MG63 (cell line): ENCODE data around the gene TMEM163. TPM values are rescaled to one million over a fixed set of nuclear protein-coding genes. Genes with fewer than 3 reads are reported as not detected.
"Not testable (repeated sequence)": the region's sequence is repeated elsewhere in the genome, so short reads cannot be mapped to it uniquely, and the experiment has no call there.

Experiments
- DNase-seq: peaks from one replicate; pipeline ENCODE4 v3.0.0-alpha.2; 2020
- H3K27me3 ChIP-seq: fragments of 250-450 bp; sonication (Bioruptor Pico); 2 replicates; pipeline ENCODE4 v1.5.1; 2020; ENCODE audit warnings: mild to moderate bottlenecking, moderate library complexity
- H3K36me3 ChIP-seq: fragments of 250-450 bp; sonication (Bioruptor Pico); 2 replicates; pipeline ENCODE4 v1.5.1; 2020; ENCODE audit warnings: mild to moderate bottlenecking, moderate library complexity
- H3K4me3 ChIP-seq: fragments of 250-450 bp; sonication (Bioruptor Pico); 2 replicates; pipeline ENCODE4 v1.5.1; 2020; ENCODE audit warnings: mild to moderate bottlenecking, moderate library complexity
- H3K9me3 ChIP-seq: fragments of 250-450 bp; sonication (Bioruptor Pico); 2 replicates; pipeline ENCODE4 v1.5.1; 2020; ENCODE audit warnings: mild to moderate bottlenecking, moderate library complexity
- total RNA-seq: library from RNA; depleted of rRNA; stranded (reverse); fragments of >200 nt; shearing (Covaris generic); gene quantifications from 2 replicates; pipeline ENCODE4 v1.2.3, GENCODE V29; 2014; ENCODE audit warnings: low replicate concordance

The TMEM163 gene
- total RNA-seq, 1 experiment from 2014 or later, result not detected

DNA sequence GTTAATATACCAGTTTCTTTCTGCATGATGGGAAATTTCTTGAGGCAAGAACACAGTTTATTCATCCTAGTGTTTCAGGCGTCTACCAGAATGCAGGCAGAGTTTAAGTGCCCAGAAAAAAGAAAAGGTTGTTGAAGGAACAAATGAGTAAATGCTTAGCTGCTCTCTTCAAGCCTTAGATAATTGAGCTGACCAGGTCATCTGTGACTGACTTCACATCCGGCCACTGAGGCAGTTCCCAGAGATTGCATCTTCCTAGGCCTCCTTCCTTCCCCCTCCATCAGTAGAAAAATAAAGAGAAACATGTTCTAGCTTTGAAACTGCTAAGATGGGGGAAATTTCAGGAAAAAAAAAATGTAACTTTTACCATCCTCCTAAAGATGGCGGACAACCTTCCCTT lies 9.4 kb upstream of the TMEM163 start:
- no peak for DNase-seq
- Histone ChIP-seq H3K9me3 (no peaks in the 10 kb centered on the region), H3K4me3 (no peak overlapping the region), H3K36me3 (no peaks in the 10 kb centered on the region), H3K27me3 (no peaks in the 10 kb centered on the region; the same call in 1 of the 2 replicates)

DNA sequence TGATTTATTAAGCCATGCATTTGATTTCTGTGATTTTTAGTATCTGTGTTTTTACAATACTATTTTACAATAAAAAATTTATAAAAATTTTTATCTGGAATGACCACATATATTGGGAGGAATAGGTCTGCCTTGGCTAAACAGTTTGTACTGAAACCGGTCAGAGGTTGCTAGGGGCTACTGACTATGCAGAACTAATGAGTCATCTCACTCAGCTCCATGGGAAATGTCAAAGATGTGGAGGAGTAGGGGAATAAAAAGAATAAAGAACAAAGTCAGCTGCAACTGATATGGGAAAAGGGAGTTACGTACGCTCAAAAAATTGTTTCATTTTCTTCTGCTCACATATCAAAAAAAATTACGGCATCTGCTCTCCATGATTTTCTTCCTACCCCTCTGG lies 8.6 kb upstream of the TMEM163 start:
- no peak for DNase-seq

DNA sequence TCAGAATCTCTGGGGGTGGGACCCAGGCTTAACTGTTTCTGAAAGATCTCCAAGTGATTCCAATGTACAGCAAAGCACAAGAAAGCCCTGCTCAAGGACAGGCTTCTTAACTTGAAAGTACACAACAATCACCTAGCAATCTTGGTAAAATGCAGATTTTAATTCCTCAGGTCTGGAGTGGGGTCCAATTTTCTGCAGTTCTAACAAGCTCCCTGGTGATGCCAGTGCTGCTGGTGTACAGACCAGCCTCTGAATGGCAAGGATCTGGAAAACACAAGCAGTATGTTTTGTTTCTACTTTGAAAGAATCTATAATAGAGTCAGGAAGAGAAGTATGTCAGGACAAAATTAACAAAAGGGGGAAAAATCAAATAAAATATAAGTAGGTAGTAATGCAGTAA lies 7.8 kb upstream of the TMEM163 start:
- H3K9me3 ChIP-seq, result no peaks in the 10 kb centered on the region
- no peak overlapping the region for H3K4me3 ChIP-seq

More for the DNA sequence above, 8.6 kb upstream of the TMEM163 start:
- no peaks in the 10 kb centered on the region for H3K9me3 ChIP-seq
- no peak overlapping the region for H3K4me3 ChIP-seq
- no peaks in the 10 kb centered on the region for H3K36me3 ChIP-seq
- H3K27me3 ChIP-seq, result peaks cover 2% of the 10 kb centered on the region; the same call in 1 of the 2 replicates

DNA sequence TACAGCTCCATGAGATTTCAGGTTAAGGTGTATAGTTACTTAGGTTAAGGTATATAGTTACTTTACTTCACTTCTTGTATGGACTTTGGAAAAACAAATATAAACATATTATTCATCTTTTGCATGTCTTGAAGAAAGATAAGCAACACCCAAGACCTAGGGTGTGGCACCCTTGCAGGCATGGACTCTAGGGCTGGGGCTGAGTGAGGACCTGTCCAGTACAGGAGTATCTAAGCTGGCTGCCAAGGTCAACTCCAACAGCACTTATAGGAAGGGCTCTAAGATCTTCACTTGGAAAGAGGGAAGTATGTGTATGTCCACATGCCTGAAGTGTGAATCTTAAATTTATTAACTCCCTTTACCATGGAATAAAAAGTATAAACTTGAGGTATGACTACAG lies 7.1 kb upstream of the TMEM163 start:
- Histone ChIP-seq H3K9me3 (no peaks in the 10 kb centered on the region), H3K4me3 (no peak overlapping the region), H3K27me3 (peaks cover 10% of the 10 kb centered on the region; the same call in 1 of the 2 replicates), H3K36me3 (no peaks in the 10 kb centered on the region)
- DNase-seq, result no peak

More for the DNA sequence above, 7.8 kb upstream of the TMEM163 start:
- DNase-seq, result no peak
- no peaks in the 10 kb centered on the region for H3K36me3 ChIP-seq
- H3K27me3 ChIP-seq, result peaks cover 9% of the 10 kb centered on the region; the same call in 1 of the 2 replicates

DNA sequence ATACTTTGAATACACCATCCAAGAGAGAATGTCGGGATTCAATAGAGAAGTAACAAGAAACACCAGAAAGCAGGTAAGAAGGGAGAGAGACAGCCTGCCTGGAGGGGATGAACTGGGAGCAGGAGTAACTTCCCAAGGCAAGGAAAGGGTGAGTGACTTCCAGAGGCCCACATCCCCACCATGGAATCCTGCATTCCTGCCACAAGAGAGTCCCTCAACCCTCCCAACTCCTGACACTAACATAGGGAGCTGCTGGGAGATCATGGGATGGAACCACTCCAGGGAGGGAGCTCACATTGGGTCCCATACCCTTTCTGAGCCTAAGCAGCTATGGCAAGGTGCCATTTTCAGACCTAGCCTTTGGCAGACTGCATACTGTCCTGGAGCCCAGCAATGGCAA lies 5.5 kb upstream of the TMEM163 start:
- peaks cover 23% of the 10 kb centered on the region for H3K27me3 ChIP-seq
- no peaks in the 10 kb centered on the region for H3K9me3 ChIP-seq
- no peak overlapping the region for H3K4me3 ChIP-seq
- DNase-seq, result no peak
- no peaks in the 10 kb centered on the region for H3K36me3 ChIP-seq

DNA sequence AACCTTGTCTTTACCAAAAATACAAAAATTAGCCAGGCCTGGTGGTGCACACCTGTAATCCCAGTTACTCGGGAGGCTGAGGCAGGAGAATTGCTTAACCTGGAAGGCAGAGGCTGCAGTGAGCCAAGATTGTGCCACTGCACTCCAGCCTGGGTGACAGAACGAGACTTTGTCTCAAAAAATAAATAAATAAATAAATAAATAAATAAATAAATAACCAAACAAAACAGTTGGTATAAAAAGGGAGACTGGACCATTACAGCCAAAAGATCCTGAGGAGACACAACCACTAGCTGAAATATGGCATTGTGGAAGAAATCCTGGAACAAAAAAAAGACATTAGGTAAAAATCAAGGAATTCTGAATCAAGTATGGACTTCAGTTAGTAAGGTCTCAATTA lies 4.9 kb upstream of the TMEM163 start:
- not testable (repeated sequence) for H3K4me3 ChIP-seq, H3K36me3 ChIP-seq, H3K9me3 ChIP-seq, DNase-seq
- peaks cover 26% of the 10 kb centered on the region for H3K27me3 ChIP-seq

DNA sequence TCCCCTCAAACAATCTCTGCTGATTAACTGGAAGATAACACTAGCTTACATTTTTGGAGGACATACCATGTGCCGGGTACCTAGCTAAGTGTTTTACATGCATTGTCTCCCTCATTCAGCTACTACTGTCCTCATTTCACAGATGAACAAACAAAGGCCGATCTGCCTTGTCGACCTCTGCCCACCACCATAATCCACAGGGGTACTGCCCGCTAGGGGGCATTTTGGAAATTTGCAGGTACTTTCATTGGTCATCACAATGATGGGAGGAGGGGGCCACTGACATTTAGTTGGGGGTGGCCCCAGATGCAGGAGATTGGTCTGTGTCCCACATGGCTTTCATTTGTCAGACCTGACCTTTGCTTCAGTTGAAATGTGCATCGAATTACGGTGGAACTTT lies 3.9 kb upstream of the TMEM163 start:
- no peak overlapping the region for H3K4me3 ChIP-seq
- no peaks in the 10 kb centered on the region for H3K36me3 ChIP-seq
- DNase-seq, result no peak
- H3K27me3 ChIP-seq, result peaks cover 32% of the 10 kb centered on the region
- no peaks in the 10 kb centered on the region for H3K9me3 ChIP-seq

DNA sequence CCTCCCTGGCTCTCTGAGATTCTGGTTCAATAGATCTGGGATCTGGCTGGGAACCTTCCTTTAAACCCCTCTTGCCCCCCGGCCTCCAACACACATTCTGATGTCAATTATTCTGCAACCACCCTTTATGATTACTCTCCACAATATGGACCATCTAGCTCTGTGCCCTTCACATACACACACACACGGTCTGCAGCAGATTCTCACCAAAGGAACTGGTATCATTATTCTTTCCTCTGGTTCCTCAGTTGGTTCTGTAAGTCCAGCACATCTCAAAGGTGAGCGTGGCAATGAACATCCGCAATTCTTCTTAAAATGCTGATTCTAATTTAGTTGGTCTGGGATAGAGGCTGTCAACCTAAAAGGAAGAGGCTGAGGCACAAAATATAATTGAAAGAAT lies 2.8 kb upstream of the TMEM163 start:
- Histone ChIP-seq H3K4me3 (no peak overlapping the region), H3K27me3 (peaks cover 44% of the 10 kb centered on the region), H3K36me3 (no peaks in the 10 kb centered on the region), H3K9me3 (no peaks in the 10 kb centered on the region)
- DNase-seq, result no peak

DNA sequence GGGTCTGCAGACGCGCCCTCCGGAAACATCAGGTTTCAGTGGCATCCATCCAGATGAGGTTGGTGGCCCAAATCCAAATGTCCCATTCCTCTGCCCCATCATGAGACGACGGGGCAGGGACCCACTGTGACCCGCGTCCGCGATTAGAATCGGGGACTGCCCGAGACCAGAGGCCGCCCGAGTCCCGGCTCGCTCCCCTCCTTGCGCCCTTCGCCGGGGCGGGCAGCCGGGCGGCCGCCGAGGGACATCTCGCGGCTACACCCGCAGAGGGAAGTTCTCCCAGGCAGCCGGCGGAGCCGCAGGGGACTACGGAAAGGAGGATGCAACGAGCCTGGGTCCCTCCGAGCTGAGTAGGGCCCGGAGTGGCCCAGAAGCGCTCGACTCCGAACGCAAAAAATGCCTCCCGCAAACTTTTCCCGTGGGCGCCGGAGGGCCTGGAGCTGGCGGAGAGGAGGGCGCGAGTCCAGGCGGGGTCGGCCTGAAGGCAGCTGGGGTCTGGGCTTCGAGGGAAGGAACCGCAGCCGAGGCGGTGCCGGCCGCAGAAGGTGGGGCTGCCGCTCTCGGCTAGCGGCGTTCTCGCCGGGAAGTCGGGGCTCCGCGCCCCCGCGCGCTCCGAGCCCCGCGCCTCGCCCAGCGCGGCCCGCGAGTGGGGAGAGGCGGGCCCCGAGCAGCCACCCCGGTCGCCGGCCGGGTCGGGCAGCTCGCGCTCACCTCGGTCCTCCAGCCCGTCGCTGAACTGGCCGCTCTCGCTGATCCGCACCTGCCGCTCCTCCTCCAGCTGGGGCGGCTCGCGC lies 580 bp downstream of the TMEM163 start:
- Histone ChIP-seq H3K27me3 (peaks cover 46% of the 10 kb centered on the region), H3K36me3 (no peaks in the 10 kb centered on the region), H3K9me3 (no peaks in the 10 kb centered on the region), H3K4me3 (peak overlapping the region; percentile 16; the same call in 1 of the 2 replicates)
- no peak for DNase-seq

DNA sequence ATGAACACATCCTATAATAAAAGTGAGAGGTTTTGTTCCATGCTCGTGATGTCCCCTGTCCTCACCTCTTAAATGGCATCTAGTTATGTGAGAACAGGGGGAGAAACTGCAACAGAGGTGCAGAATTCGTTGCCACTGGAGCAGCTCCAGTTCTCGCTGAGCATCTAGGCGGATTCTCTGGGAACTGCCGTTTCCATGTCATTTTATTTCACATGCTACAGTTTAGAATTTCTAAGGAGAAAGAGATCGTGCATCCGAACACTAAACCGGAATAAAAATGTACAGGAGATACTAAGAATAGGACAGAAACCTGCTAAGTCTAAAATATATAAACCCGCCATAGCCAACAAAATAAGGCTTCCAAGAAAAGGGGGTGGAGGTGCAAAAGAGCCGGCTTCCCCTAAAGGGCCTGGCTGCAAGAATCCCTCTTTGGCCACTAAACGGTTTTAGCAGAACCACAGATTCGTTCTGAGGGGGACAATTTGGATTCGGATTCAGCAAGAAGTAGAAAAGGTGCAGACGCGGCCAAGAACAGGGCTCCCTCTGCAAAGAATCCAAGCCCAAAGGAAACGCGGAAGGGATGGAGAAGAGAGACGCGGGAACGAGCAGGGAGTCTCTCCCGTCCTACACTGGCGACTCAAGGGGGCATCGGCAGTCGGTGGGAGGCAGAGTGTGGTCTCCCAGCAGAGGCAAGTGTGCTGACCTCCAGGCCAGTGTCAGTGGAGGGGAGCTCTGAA lies 1.3 kb downstream of the TMEM163 start:
- Histone ChIP-seq H3K9me3 (no peaks in the 10 kb centered on the region), H3K27me3 (peaks cover 45% of the 10 kb centered on the region), H3K4me3 (no peak overlapping the region), H3K36me3 (no peaks in the 10 kb centered on the region)
- no peak for DNase-seq

DNA sequence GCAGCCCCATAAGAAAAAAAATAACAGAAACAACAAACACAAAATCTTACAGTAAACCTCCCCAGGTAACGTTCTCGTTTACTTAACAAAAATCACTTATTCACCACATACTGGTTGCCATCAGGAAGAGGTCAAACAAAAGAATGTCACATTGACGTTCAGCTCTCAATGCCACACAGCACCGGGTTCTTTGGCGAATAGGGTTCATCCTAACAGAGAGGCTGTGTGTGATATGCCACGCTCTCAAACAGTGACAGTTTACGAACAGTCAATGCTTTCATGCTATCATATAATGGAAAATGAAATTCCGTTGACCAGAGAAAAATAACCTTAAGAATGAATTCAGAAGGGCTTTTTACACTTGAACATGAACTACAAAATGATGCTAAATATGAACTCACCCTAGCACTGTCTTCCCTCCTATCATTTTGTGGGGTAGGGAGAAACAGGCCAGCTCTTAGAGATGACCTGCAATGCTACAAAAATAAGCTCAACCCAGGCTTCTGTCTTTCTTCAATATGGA lies 2.0 kb downstream of the TMEM163 start:
- DNase-seq, result no peak
- H3K27me3 ChIP-seq, result peaks cover 38% of the 10 kb centered on the region
- H3K36me3 ChIP-seq, result no peaks in the 10 kb centered on the region
- no peaks in the 10 kb centered on the region for H3K9me3 ChIP-seq
- H3K4me3 ChIP-seq, result no peak overlapping the region

DNA sequence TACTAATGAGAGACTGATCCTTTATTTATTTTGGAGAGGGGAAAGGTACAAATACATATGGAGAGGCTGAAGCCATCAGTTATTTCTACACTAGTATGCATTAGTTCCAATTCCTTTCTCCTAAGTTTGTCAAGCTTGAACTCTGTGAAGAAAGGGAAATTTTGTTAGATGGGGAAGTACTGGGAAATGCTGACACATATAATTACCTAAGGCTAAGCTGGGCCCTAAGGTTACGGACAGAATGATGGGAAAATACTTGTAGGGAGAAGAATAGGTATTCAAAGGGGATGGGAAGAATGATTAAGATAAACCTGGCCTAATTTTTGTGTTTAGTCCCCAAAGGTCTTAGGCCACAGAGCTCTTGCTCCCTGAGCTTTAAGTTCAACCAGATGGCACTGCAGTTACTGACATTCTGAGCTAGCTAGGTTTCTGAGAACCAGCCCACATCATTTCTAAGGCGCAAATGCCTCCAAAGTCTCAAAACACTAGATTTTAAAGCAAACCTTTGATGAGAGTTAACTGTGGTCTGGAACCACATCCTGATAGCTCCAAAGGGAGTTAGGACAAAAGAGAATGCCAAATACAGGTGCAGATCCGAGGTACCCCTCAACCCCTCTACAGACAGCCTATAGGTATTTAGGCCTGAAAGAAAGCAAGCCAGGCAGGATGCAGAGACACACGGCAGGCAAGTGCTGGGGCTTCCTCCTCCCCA lies 2.7 kb downstream of the TMEM163 start:
- Histone ChIP-seq H3K9me3 (no peaks in the 10 kb centered on the region), H3K4me3 (no peak overlapping the region), H3K27me3 (peaks cover 36% of the 10 kb centered on the region), H3K36me3 (no peaks in the 10 kb centered on the region)
- DNase-seq, result no peak

DNA sequence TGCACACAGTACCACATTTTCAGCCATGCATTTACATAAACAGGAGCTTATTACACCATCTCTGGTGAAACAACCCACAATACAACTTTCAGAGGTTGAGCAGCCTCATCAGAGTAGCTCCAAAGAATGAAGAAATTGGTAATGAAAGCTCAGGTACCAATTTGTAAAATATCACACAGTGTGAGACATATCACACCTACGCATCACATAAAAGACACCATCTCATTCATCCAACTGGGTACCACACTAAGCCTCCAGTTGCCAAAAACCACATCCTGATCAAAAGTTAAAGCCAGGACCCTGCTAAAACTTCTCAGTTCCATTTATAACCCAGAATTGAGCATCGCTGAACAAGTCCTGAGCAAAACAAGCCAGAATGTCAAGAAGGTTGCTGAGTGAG lies 4.6 kb downstream of the TMEM163 start:
- no peaks in the 10 kb centered on the region for H3K9me3 ChIP-seq
- H3K4me3 ChIP-seq, result no peak overlapping the region
- no peak for DNase-seq
- H3K36me3 ChIP-seq, result no peaks in the 10 kb centered on the region
- peaks cover 21% of the 10 kb centered on the region for H3K27me3 ChIP-seq

DNA sequence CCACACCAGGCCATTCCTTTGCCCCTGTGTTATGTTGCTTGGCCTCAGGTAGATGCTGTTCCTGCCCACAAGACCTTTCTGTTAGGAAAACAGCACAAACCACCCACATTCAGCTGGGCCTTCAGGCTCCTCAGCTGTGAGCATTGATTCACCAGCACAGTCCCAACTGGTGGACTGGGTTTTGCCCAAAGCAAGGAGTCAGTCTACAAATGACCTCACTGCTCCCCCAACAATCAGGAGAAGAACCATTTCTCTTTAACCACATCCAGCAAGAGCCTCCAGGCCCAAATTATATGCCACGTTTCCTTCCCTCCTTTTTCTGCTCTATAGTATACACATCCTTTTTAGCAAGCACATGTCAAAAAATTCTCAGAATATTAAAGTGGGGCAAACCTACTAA lies 5.2 kb downstream of the TMEM163 start:
- Histone ChIP-seq H3K36me3 (no peaks in the 10 kb centered on the region), H3K4me3 (no peak overlapping the region), H3K9me3 (no peaks in the 10 kb centered on the region), H3K27me3 (peaks cover 20% of the 10 kb centered on the region)
- DNase-seq, result no peak

DNA sequence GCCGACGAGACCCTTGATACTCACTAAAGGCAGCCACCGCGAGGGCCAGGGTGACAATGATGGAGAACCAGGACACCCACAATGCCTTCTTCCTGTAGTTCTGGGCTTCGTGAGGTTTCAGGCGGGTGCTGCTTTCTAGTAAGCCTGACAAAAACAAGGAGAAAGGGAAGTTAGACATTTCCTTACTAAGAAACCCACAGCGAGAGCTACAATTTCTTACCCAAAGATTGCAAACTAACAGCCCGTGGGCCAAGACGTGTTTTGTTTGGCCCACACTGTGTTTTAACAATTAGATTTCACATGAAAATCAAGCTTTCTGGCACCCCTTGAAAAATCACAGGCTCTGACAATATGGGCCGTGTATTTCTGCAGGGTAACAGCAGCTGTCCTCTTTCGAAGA lies 5.6 kb downstream of the TMEM163 start:
- H3K27me3 ChIP-seq, result peaks cover 18% of the 10 kb centered on the region
- H3K4me3 ChIP-seq, result no peak overlapping the region
- no peaks in the 10 kb centered on the region for H3K9me3 ChIP-seq
- no peaks in the 10 kb centered on the region for H3K36me3 ChIP-seq
- DNase-seq, result no peak

DNA sequence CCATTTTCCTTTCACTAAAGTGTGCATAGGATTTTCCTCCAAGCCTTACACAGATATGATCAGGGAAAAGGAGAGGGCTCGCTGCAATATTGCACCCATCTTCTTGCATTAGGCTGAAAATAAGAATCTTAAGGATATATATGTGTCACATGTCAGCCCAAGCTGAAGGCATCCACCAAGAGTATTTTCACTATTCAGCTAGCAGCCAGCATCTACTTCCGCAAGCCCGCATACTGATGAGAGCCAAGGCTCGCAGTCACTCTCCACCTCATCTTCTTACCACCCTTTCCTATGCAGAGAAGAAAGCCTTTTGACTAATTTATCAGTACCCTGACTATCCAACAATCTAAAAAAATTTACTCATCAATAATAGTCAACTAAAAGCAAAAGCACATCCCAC lies 6.1 kb downstream of the TMEM163 start:
- peaks cover 13% of the 10 kb centered on the region for H3K27me3 ChIP-seq
- no peaks in the 10 kb centered on the region for H3K9me3 ChIP-seq
- DNase-seq, result no peak
- no peaks in the 10 kb centered on the region for H3K36me3 ChIP-seq
- no peak overlapping the region for H3K4me3 ChIP-seq

DNA sequence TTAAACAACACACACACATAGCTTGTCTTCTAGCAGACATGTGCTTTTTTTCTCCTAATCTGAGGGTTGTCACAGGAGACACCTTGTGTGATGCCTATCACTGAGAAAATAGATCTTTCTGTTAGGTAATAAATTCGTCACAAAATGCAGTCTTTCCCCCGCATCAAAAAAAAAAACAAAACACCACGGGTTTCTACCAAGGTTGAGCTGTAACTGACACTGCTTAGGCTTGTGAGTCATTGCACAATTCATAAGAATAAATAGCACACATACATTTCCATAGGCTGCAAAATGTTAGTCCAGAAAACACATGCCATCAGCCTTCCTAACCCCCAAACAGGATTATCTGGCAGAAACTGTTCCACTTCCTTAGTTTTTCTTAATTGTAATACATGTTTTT lies 6.5 kb downstream of the TMEM163 start:
- Histone ChIP-seq H3K4me3 (no peak overlapping the region), H3K27me3 (peaks cover 9% of the 10 kb centered on the region), H3K36me3 (no peaks in the 10 kb centered on the region), H3K9me3 (no peaks in the 10 kb centered on the region)
- DNase-seq, result no peak
